HG02588 (cell line): ENCODE data around the gene ITGA11.
"Not testable (repeated sequence)": the region's sequence is repeated elsewhere in the genome, so short reads cannot be mapped to it uniquely, and the experiment has no call there.

Source experiments
- ATAC-seq: cut with Tn5 transposase; IDR thresholded peaks from one replicate; pipeline ENCODE4 v1.9.1; 2021; ENCODE audit warnings: mild to moderate bottlenecking, moderate library complexity; ENCODE audit not compliant: unreplicated experiment

ITGA11 gene

DNA sequence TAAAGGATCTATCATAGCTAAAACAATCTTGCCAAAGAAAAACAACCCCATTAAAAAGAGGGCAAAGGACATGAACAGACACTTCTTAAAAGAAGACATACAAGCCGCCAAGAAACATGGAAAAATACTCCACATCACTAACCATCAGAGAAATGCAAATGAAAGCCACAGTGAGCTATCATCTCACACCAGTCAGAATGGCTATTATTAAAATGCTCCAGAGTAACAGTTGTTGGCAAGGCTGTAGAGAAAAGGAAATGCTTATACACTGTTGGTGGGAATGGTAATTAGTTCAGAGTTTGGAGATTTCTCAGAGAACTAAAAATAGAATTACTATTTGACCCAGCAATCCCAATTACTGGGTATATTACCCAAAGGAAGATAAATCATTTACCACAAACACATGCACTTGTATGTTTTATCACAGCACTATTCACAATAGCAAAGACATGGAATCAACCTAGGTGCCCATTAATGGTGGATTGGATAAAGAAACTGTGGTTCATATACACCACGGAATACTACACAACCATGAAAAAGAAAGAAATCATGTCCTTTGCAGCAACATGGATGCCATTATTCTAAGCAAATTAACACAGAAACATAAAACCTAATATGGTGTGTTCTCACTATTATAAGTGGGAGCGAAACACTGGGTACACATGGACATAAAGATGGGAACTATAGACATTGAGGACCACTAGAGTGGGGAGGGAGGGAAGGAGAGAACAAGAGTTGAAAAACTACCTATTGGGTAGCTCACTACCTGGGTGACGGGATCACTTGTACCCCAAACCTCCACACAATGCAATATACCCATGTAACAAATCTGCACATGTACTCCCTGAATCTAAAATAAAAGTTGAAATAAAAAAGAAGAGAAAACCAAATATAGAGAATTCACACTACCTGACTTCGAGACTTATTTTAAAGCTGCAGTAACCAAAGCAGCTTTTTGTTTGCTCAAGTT lies 32.6 kb downstream of the ITGA11 start:
- ATAC-seq, result no peak

DNA sequence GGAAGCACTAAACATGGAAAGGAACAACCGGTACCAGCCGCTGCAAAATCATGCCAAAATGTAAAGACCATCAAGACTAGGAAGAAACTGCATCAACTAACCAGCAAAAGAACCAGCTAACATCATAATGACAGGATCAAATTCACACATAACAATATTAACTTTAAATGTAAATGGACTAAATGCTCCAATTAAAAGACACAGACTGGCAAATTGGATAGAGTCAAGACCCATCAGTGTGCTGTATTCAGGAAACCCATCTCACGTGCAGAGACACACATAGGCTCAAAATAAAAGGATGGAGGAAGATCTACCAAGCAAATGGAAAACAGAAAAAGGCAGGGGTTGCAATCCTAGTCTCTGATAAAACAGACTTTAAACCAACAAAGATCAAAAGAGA lies 34.0 kb downstream of the ITGA11 start:
- ATAC-seq, result not testable (repeated sequence)

DNA sequence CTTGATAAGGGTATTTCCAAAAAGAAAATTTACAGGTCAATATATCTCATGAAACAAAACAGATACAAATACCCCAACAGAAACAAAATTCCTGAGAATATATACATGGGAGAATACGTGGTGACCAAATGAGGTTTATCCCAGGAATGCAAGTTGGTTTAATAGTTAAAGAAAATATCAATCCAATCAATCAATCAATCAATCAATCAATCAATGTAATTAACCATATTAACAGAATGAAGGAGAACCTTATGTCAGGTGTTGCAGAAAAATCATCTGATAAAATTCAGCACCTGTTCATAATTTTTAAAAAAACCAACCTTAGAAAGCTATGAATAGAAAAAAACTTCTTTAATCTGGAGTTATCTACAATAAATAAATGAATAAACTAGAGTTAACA lies 35.9 kb downstream of the ITGA11 start:
- ATAC-seq, result no peak

DNA sequence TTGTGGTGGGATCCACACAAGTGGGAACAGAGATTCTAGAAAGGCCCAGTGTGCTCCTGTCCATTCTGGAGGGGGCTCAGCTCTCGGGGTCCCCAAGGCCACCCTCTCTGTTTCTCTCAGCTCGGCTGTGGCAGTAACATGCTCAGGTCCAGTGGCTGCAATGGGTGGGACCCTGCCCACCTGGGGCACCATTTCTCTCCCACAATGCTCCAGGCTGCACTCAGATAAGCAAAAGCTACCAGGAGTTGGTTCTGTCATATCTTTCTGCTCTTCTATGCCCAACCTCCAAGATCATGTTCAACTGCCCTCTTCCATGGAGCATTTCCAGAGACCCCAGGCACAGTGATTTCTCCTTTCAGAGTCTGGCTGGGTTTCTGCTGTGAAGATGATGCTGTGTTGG lies 40.8 kb downstream of the ITGA11 start:
- ATAC-seq, result no peak

DNA sequence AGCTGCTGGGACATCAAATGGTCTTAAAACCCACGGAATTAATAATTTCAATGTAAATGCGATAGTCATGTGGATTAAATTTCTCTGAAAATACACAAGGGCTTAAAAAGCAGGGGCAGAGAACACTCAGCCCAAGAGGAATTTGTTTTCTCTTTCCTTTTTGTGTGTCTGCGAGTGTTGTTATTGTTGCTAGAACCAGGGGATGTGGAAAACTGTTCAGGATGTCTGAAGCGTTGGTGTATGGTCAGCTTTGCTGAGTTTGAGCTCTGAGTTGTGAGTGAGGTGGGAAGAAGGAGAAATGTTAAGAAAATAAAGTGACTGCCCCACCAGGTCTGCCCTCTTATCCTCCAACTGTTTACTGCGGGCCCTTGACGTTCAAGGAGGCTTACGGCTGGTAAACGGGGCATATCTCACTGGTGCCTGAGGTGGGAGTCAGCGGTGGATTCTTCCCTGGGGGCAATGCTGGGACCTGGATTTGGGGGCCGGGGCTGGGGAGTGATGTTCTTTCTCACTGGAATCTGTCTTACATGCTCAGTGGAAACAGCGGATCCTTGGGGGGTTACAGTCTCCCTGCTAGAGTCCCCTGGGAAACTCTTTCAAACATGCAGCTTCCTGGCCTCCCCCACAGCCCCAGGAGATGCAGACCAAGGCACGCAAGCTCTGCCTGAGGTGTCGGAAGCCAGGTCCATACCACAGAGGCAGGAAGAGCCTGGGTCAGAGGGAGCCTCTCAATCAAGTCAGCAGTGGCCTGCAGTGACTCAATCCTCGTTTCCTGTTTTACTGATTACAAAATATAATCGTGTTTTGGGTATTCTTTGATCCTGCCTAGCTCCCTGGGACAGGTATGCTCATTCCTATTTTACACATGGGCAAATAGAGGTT lies 41.8 kb downstream of the ITGA11 start:
- no peak for ATAC-seq

DNA sequence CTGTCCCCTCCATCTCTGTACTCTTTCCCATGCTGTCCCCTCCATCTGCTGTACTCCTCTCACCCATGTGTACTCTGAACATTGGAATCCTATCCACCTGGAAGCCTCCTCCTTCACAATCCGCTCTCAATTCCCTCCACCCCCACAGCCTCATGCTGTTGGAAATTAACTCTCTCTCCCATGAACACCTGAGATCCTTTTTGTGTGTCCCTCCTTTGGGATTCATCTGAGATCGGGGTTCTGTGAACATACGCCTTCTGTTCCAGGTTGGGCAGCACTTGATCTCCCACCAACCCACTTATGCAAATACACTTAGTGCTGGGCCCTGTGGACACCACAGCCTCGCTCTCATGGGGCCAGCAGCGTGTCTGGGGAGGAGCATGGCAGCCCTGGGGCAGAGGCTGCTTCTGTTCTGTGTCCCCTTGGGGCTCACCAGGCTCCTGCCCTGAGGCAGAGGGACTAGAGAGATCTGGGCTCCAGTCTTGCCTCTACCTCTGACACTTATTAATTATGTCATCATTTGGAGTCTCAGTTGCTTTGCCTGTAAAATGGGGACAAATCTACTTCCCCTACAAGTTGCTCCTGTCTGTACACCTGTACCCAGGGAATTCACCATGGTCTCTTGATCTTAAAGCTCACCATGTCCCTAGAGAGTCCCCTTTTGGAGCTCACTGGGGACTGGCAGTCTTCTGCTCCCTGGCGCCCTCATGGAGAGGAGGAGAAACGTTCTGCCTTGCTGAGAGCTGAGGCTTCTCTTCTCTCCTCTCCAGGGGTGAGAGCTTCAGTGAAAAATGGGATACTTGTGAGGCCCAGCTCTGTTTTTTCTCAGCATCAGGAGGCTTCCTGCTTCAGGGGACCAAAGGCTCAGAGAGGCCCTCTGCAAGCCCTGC lies 42.7 kb downstream of the ITGA11 start:
- ATAC-seq, result no peak

DNA sequence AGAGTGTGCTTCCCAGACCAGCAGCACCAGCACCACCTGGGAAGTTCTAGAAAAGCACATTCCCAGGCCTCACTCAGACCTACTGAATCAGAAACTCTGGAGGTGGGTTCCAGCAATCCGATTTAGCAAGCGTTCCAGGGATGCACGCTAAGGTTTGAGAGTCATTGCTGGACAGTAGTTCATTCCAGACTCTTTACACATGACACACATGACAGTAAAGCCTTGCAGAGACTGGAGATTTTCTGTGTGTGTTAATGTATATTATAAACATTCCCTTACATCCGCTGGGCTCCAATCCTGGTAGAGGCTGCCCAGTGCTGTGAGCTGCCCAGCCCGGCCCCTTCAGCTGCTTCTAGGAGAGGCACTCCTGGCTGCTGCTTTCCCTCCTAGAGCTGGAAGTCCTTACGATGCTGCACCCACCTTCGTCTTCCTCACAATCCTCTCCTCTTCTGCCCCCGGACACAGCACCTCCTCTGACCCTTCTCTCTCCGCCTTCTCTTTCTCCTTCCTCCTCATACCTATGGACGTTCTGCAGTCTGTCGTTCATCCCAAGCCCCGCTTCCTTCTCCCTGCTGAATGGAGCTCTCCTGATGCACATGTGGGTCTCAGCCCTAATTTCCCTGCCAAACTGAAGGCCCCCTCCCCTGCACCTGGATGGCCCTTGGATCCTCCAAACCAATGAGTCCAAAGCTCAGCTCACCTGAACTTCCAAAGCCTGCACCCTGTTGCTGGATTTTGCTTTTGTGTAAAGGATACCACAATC lies 44.4 kb downstream of the ITGA11 start:
- no peak for ATAC-seq

DNA sequence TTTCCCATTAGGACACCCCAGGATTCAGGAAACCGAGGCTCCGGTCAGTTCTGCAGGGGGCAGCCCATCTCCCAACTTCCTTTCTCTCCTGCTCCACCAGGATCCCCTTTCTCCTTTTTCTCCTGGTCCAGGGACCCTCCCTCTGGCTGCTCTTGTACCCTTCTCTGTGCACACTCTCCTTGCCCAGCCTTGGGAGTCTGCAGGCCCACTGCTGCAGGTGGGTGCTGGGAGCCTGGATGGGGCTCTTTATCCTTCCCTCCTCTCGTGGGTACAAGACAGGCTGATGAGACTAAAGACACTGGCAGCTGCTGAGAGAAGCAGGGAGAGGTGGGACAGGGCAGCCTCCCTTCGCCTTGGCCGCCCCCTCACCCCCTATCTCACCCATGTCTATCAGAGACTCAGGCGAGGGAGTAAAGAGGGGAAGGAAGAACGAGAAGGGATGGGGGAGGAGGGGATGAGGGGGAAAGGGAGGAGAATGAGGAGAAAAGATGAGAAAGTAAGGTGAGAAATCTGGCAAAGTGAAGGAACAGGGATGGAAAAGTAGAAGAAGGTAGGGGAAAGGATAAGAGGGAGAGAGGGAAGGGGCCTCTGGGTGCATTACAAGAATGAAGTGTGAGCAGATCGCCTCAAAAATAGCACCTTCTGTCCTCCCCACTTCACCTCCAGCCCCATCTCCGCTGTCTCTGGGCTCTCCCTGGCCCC lies 45.2 kb downstream of the ITGA11 start:
- ATAC-seq, result no peak

DNA sequence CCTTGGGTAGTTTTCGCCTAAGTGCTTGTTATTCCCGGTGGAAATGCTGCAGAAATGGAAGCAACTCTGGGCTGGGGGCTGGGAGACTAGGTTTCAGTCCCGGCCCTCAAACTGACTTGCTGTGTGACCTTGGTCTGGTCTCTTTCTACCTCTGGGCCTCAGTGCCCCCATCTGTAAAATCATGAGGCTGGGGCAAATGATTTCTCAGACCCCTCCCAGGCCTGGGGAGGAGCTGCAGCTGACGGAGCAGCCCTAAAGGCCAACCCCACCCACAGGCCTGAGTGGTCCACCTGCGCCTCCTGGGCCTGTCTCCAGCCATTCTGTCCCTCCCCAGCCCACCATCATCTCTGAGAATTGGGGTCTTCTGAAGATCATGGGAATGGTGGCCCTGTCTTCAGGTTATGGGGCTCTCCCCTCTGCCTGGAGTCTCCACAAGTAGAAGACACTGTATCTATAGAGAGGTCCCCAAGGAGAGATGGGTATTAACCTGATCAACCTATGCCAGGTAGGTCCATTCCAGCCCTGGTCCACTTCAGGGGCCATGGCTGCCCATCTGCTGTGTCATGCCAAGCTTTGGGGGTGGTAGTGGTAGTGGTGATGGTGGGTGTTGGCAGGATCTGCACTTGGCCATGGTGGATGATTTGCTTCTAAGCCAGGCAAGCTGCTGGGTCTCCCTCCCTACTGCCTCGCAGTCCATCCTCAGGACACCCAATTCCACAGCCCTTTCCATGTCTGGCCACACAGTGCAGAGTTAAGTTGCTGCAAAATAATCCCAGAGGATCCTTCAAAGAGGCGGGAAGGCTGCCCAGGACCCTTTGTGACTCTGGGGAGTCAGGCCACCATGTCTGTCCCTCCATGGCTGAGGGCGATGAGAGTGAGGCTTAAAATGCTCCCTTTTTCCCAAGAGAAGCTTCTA lies 46.0 kb downstream of the ITGA11 start:
- no peak for ATAC-seq

DNA sequence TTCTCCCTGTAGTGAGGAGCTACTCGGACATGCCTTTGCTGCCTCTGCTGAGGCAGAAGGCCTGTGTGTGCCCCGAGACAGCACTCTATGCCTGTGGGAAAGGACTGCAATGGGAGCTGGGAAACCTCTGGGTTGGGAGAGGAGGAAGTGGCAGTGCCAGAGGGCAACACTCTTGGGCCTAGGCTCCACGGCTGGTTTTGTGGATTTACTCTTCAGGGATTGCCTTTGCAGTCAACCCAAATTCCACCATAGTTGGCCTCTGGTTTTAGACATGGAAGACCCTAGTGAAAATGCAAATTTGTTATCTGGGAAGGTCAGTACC lies 46.8 kb downstream of the ITGA11 start:
- no peak for ATAC-seq

DNA sequence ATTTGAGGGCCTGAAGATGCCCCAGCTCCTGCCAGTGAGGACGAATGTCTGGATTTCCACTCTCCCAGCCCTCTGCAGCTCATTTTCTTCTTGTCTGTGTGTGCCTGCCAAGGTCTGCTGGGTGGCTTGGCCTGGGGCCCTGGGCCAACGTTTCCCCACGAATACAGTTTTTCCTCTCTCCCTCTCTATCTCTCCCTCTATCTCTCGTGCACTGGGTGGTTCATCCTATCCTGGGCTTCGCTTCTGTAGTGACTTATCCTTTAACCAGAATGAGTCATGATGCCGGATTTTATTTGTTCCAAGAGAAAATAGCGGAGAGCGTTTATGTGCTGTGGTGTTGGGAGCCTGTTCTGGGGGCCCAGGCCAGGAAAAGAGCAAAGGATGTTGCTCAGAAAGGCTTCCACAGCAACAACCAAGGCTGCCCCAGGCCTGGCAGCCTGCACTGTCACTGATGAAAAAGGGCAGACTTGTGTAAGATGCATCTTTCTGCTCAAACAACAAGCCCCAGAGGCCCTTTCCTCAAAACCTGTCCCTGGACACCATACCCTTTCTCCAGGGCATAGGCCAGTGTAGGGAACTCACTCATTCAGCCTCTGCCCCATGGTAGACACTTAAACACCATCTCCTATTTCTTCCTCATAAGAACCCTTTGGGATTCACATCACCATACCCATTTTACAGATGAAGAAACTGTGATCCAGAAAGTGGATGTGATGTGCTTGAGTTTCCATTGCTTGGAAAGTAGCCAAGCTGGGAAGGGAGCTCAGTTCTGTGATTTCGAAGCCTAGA lies 47.3 kb downstream of the ITGA11 start:
- ATAC-seq, result no peak

DNA sequence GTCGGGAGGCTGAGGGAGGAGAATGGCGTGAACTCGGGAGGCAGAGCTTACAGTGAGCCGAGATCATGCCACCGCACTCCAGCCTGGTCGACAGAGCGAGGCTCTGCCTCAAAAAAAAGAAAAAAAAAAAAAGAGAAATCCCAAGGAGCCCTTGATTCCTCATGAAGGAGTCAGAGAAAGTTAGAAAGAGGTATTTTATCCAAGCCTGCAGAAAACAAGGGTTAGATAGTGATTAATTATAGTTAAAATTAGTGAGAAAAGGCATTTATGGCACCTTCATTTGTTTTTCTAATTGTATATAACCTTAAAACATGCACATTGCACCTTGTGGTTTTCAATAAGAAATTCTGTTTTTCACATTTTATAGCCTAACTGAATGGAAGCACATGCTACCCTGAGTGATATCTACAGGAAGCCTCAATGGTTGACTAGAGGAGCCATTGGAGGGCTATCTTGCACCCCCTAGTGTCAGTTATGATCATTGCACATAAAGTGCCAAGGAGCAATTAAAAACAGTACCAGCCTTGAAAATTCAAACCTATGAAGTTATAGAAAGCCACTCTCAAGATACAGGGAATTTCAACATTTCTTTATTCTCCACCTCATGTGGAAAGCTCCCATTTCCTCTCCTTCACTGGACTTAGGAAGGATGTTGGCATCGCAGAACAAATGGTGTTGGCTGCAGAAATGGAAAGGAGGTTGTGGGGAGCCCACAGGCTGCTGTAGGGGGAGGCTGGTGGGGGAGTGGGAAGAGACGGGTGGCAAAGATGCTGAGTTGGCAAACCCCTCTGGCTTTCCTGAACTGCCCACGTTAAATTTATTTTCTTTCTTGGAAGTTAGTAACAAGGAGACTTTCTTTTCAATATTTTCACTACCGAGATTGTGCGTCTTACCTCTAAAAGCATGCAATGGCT lies 48.5 kb downstream of the ITGA11 start:
- no peak for ATAC-seq

DNA sequence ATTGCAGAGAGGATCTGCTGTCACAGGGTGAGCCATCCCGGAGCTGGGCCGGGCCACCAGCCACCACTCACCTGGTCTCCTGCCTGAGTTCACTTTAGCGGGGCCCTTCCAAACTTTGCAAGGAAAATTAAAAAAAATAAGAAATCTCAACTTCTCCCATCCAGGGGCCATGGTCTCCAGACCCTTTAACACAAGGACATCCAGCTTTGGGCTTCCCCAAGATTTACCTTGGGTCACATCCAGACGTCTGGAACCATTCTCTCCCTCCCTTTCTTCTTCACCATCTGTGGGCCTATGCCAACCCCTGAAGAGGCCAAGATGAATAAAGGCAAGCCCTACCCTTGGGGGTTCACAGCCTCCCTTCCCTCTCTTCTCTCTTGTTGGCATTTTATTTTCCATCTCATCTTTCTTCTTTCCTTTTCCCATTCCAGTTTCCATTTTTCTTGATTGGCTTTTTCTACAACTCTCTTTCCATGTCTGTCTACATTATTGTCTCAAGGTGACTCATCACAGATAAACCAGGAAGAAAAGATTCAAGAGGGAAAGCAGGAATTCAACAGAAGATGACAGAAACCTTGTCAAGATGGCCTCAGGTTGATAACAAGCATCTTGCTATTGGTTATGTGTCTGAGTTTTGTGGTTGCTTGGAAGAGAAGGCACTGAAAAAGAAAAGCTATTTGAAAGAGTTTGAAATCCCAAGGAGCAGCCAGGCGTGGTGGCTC lies 49.5 kb downstream of the ITGA11 start:
- ATAC-seq, result no peak

DNA sequence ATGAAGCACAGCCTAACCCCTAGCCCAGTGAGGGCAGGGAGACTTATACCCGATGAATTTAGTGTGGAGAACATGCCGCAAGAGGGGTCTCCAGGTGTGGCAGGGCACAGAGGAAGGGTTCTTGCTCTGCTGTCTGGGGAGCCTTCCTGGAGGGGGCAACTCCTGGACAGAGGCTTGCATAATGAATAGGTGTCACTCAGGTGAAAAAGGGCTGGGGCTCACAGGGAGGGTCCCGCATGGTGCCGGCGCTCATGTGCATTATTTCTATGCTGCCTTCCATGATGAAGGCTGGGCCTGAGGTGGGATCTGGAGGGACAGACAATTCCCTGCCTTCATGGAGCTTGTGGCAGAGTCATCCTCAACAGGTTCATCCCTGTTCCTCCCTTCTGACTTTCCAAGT lies 51.5 kb downstream of the ITGA11 start:
- no peak for ATAC-seq

DNA sequence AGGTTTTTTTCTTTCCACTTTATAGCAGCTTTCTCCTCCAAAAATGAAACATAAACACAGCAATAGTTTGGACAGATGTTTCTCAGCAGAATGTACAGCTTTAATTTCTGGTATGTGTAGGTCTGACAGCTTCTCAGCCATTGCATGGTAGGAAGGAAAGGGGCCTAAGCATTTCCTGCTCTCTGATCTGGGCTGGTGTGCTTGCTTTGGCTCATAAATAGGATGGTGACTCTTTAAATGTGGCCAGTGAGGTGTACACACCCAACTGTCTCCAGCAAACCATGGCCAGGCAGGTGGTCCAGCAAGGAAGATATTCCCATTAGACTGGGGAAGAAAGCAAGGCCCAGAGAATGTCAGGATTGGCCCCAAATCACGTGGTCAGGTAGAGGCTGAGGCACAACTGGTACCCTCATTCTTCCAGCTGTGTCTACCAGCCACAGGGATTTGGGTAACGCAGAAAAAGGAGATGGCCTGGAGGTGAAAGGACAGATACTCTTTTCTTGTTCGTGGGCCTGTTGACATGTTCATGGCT lies 52.1 kb downstream of the ITGA11 start:
- ATAC-seq, result no peak
